Left forelimb (tissue), 1 donor: ENCODE results near the gene REN.

Experiments
- DNase-seq: peaks from one replicate; pipeline ENCODE4 v3.0.0-alpha.2; 2018; ENCODE audit warnings: low spot score

REN gene

DNA sequence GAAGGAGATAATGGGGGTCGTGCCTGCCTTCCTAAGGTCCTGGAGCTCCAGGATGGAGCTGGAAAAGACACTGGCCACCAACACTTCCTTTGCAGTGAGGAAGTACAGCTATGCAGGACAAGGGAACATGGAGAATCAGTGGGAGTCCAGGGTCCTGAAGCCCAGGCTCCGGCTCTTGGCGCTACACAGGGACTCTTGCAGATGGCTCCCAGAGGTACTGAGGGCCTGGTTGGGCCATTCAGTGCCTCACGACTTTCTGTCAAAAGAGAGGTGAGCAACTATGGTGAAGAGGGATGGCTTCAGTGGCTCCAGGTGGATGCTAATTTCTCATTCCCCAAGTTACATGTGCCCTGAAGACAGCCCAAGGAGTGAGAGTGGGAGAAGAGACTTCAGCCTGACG is 12.5 kb downstream of the REN start:
- DNase-seq, result no peak

DNA sequence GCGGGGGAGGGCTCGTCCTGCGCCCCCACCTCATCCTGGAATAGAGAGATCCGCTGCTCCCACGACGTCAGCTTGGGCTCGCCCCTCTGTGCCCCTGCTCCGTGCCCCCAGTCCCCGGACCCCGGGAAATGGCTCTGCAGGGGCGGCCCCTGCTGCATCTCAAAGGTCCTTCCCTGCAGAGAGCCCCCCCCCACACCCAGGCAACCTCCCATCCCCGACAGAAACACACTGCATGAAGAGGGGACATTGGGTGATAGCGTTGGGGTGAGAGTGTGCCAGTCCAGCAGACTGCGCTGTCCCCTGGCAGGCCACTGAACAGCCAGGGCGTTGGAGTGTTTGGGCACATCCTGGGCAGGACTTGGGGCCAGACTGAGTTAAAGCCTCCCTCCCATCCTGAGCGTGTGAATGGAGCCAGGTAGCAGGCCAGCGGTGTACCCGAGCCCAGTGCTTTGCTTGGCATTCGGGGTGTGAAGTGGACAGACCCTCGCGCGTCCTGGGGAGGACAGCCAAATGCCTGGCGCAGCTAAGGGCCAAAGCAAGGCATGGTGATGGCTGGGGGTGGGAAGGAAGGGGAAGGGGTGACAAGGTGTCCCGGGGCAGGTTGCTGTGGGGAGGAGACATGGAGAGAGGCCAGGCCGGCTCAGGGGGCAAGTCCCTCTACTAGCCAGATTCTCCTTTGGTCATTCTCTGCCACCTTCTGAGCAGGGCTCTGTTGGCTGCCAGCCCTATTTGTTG is 13.7 kb downstream of the REN start:
- DNase-seq, result no peak

DNA sequence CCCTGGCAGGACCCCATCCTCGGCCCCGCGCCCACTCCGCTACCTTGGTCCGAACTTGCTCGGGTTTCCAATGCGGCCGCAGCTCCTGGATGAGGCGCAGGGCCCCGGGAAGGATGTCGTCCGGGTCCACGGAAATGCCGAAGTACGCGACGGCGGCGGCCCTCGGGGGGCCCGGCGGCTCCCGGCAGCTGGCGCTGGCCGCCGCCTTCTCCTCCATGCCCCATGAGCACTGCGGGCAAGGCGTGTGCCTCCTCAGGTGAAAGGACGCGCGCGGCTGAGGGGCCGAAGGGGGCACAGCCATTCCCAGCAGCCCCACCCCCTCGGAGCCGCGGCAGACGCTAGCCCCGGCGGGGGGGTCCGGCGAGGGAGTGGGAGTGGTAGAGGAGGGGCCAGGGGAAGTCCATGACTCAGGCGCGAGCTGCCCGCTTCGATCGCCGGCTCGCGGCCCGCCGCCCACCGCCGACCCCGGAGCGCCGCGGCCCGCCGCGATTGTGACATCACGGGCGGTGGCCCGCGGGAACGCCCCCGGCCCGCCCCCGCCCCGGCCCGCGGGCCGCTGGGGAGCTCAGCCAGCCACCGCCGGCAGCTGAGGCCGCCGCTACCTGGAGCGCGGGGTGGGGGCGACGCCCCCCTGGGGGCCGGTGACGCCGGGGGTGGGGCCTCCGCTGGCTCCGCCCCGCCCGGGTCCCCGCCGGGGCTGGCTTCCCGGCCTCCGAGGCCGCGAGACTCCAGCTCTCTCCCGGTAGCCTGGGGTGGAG is 14.4 kb downstream of the REN start, which contains the start of gene ETNK2:
Gene ETNK2 (minus strand): TSS at position 493 of the 758 bp plus-strand sequence. CDS start 192 bp downstream, at position 301.
- DNase-seq, result no peak

DNA sequence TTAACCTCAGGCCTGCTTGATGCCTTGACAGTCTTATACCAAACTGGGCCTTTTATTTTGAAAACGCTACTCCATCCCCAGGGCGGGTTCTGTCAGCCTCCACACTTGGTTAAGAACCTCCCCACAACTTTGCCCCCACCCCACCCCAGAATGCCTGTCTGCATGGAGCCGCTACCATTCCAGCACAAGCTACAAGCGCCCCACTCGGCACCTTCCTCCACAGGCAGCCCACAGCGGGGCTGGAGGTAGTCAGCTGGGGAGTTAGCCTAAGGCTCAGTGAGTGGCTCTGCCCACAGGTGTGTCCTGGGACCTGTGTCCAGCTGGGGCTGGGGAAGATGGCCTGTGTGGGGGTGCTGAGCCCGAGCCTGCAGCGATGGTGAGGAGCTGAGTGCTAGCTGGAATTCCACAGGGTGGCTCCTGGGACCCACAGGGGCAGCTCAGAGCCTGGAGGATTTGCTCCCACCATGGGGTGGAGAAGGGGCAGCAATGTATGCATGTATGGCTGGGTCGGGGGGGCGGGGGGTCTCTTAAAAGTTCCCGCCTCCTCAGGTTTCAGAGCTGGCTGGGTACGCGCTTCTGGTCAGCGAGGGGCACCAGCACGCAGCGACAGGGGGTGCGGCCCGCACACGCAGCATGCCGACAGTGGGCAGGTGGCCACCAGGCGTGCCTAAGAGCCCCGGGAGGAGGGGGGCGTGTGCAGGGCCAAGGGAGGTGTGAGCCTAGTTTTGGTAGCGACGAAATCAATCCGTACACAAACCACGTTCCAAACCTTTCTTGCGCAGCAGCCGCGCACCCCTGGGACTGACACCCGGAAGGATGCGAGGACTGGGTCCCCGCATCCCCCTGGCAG is 15.2 kb downstream of the REN start:
- DNase-seq, result no peak

DNA sequence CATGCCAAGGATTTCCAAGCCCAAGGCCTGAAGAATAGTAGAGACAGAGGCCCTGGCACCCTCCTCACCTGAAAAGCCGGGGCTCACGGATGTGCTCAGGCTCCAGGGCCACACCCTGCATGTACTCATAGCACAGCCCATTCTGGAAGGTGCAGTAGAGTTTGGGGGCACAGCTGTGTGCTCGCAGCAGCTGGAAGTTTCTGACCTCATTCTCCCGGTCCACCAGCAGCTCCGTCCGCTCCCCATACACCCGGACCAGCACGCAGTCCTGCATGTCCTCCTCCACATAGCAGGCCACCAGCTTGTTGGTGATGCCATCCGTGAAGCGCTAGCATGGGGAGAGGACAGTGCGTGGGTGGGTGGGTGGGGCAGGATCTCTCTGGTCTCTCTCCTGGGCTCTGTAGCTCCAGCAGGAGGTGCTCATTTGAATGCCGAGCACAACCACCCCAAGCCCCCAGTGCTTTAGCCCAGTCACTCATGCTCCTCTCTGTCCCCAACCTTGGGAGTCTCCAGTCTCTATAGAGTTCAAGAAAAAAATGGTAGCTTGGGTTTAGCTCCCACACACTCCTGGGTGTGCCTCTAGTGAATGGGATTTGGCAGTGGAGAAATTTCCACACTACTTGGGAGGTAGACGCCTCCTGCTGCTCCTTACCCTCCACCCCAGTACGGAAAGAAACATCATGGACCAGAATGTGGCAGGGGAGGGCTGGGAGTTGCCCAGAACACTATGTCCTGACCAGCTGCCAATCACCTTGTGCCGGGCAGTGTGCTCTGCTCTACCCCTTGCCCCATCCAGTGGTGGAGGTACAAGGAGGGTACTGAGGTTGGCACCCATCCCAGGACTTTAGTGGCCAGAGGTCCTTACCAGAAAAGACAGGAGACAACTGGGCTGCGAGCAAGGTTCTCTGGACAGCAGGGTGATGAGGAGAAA is 16.2 kb downstream of the REN start:
- DNase-seq, result no peak

DNA sequence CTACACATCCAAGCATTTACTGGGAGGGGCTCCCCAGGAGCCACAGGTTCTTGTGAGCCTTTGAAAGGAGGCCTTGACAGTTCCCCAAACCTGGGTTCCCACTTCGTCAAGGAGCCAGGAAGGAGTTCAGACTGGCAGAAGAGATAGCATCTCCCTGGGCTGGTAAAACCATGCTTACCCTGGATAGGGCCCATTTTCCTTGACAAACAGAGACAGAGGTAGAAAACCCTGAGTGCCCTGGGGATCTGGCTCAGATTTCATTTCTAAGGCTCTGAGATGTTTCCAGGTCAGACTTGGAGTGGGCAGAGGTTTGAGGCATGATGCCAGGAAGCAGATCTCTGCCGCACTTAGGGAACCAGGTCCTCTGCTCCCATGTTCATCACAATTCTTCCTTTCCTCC is 17.0 kb downstream of the REN start:
- no peak for DNase-seq

DNA sequence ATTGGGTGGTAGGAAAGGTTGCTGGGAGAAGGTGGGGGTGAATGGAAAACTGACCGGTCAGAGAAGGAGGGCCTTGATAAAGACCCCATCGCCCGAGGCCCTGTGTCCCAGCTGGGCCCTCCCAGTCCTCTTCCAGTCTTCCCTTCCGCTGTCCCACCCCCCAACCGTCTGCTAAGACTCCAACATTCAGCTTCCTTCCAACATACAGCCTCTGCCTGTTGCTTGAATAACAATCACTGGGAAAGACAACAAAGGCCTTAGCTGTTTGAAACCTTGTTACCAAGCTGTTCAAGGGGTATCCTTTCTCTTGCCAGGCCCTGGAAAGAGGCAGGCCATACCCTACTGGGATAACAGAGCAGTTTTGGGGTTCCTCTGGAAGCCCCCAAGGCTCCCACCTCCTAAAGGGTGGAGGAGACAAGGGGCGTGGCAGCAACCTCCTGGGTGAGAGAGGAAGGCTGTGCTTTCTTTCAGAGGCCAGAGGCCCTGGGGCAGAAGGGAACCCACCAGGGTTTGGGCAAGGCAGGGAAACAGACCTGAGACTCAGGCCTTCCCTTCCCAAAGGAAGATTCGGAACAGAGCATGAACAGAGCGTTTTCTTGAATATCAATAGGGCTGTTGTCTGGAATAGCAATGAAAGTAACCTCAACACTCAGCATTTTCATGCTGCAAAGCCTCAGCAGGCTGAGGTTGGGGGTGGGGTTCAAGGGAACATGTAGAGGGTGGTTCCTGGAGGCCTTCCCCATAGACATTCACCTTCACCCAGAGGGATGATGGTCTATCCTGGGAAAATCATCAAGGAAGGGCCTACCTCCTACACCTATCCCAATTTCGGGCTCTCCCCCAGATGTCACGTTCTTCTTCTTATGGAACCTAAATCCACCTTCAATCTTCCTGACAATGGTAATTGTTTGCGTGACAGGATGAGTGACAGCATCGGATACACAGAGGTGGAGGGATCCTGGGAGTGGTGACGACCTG is 18.4 kb downstream of the REN start:
- DNase-seq, result no peak

DNA sequence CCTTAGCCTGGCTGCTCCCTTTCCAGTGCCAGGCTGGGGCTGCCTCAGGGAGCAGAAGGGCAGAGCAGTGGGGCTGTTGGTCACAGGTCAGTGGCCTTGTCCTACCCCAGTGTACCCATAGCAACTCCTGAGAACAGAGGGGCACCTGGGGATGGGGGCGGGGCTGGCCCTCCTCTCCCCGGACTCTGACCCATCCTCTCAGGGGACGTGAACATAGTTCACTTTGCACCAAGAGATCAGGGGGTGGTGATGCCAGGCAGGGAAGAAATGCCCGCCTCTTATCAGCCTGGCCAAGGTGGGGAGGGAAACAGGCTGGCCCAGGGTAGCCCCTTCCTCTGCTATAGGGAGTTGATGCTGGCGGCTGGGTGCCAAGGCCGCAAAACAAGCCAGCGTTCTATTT is 19.2 kb downstream of the REN start:
- DNase-seq, result no peak

DNA sequence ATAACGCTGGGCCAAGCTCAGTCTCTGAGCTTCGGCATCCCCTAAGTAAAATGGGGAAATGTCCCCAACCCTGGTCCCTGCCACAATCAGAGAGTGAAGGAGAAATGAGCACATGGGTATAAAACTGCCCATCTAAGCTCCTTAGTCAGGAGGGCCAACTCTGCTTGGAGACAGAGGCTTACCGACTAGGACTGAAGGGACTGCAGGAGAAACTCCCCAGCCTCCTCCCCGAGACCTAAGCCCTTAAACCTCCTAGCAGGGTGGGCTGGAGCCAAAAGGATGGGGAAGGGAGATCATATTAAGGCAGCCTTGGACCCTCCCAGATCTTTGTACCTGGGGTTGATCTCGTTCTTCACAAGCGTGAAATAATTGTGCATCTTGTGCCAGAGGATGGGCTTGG is 19.8 kb downstream of the REN start:
- no peak for DNase-seq

DNA sequence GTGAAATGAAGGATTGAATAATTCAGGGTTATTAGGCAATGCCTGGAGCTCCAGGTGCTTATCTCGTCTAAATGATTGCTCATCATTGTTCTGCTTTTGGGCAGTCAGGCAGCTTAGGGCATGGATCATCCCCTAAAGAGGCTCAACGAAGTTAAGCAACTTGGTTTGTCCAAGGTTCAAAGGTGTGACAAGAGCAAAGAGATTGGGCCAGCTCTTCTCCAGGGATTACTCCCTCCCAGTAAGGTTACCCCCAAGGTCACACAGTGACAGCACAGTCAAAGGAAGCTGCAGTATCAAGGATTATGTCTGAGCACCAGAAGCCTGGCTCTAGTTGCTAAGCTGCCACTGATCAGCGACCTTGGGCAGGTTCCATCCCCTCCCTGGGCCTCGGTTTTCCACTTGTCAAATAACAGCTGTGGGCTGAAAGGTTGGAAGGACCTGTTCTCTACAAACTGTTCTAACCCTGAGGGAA is 21.1 kb downstream of the REN start:
- DNase-seq, result no peak

DNA sequence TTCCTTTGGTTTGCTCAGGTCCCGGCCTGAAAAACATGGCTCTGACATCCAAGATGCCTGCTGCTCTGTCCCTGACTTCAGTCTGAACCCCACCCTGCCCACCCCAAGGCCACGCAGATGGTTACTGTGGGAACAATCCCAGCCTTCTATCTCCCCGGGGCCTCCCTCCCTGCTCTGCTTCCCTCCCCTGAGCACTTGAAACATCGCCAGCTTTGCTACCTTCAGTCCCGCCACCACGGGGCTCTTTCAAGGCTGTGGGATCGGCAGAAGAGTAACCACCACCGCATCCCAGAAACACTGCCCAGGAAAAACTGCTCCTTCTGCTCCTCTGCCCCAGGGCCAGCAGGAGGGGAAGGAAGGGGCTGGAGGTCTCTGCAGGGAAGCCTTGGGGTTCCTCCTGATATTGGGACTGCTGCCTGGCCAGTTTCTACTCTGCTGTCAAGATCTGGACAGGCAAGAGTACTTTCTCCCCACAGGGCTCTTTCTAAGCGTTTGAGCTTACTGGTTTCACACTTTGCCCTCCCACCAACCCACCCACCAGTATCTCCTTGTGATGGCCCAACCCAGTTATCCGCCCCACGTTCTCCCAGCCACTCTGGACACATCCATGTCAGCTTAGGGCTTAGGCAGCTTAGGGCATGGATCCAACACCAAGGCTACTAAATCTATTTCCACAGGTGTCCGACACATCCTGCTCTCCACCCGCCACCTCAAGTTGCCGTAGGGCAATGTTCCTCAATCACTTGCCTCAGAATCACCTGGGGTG is 22.7 kb downstream of the REN start:
- no peak for DNase-seq

DNA sequence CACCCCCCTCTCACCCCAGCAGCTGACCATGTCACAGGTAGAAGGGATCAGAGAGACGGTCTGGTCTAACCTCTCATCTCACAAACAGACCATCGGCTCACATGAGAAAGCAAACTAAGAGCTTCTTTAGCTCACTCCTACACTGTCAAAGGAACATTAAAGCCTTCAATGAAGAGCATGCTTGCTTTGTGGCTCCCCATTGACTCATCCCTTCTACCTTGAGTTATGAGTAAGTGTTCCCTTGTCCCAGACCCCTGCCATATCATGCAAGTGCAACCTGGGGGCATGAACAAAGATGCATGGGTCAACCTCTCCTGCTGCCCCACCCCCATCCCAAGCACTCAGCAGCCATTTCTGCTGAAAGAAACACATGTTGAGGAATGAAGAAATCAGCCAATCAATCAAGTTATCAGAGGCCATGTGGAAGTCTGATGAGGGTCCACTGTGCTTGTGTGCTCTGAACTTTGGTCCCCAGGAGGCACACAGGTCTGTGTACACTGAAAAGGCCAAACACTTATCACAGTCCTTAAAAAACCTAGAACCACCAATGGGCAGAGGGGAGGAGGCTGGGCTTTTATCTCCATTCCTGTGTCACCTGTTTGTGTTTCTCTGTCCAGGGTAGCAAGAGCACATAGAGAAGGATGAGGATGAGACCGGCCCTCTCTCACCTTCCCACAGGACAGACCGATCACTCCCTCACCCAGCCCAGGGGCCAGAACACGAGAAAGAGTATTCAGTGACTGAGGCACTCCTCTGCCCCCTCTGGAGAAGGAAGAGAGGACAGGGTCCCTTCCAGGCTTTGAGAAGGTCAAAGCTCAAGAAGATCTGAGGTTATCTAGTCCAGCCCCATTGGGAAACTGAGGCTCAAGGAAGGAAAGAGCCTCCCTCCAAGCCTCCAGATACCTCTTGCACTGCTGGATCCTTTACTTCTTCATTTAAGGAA is 23.8 kb downstream of the REN start:
- no peak for DNase-seq

DNA sequence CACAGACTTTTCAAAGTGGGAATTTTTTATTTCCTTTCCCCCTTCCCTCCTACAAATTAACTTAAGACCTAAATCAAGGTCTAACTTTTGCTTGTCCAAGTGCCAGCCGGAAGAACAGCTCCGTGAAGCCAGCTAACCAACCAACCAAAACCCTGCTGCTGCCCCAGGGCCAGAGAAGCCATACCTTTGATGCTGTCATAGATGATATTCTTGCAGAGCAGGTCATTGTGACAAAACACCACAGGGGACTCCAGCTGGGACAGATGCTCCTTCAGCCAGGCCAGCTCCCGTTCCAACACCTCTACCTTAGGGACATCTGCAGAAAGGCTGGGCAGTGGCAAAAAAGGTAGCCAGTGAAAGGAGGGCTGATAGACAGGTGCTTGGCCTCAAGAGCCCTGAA is 25.0 kb downstream of the REN start:
- DNase-seq, result no peak

DNA sequence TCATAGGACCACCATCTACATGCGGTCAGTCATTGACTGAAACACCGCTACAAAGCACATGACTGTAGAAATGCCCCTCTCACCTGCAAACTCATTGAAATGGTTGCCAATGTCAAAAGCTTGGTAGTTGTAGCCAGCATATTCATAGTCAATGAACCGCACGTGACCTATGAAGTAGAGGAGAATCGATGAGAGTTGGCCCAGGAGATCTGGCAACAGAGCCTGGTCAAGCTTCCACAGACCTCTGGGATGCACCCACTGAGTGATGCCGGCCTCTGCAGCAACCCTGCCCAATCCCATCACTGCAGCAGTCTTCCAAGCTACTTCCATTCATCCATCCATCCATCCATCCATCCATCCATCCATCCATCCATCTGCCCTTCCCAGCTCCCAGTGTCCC is 26.2 kb downstream of the REN start:
- no peak for DNase-seq

DNA sequence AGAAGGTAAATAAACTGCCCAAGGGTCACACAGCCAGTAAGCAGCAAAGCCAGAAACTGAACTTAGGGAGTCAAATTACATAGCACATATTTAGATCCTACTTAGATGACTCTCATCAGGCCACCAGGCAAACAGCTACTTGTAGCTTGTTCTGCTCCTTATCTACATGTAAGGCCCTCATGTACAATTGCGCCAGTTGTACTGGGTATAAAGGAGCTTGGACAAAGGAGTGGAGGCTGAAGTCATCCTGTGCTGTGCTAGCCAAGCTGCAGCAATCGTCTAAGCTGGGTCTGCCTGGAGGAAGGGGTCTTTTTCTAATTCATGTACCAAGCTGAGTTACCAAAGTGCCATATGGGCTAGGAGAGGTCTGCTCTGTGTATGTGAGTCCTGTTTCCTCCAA is 27.0 kb downstream of the REN start:
- no peak for DNase-seq

DNA sequence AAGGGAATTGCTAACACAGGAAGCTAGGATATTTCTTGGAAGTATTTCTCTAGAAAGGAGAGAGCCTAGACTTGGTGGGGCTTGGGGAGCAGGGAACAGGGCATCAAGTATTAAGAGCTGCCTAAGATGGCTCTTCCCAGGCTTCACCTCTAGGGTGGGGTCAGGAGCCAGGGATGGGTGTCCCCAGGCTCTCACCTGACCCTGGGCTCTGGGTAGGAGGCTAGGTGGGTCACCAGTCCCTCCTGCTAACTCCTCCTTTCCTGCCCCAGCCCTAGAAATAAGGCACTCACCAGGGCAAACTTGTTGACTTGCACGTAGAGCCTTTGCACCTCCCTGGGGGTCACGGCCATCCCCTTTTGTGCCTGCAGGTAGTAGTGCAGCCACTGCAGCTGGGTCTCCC is 29.3 kb downstream of the REN start:
- no peak for DNase-seq

DNA sequence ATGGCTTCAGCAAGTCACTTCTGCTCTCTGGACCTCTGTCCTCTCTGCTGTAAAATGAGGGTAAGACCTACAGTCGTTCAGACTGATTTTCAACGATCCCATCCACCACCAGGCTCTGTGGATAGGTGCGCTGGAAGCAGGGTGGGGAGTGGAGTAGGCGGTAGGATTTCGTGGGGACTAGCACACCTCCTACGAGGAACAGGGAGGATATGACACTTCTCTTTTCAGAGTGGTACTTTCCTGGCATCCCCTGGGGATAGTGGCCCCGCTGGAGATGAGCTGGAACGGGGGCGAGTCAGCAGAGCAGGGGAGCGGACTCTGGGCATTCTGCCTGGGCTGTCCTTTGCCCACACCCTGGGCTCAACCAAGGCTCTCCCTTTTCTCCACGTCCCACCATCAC is 32.0 kb downstream of the REN start:
- DNase-seq, result no peak

DNA sequence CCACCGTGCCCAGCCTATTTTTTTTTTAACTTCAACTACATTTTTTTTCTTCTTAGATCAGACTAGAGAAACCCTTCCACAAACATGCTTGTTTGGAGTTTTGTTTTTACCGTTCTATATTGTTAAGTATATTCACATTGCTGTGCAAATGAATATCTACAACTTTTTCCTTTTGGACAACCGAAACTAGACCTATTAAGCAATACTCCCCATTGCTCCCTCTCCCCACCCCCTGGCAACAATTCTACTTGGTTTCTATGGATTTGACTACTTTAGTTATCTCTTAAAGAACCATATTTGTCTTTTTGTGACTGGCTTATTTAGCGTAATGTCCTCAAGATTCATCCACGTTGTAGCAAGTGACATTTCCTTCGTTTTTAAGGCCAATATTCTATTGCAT is 33.4 kb downstream of the REN start:
- DNase-seq, result no peak
